Psoas muscle (tissue), 8 donors: ENCODE results near the gene ELMO1. TPM values are rescaled to one million over a fixed set of nuclear protein-coding genes. Genes with fewer than 3 reads are reported as not detected.

Experiments
- ATAC-seq, 4 donors: fragments of 200-7000 bp; cut with Tn5 transposase; one replicate each; pipeline ENCODE4 v1.9.1; 2020; ENCODE audit warnings: moderate library complexity in 3 of 4, mild to moderate bottlenecking in 2 of 4
- DNase-seq, 2 donors: peaks; one replicate each; pipeline ENCODE4 v3.0.0-alpha.2; 2020
- H3K27ac ChIP-seq: fragments of 200-600 bp; one replicate; pipeline ENCODE4 v1.8.0; 2022
- H3K27me3 ChIP-seq, 3 donors: fragments of 200-600 bp in 1 of 3; one replicate each; pipeline versions ENCODE4 v1.6.1 to v1.8.0; 2013 to 2022; ENCODE audit warnings: low read length in 2 of 3, mild to moderate bottlenecking in 2 of 3, moderate library complexity in 1 of 3; ENCODE audit not compliant: insufficient read depth in 3 of 3
- H3K36me3 ChIP-seq, 2 donors: fragments of 200-600 bp in 1 of 2; one replicate each; pipeline versions ENCODE4 v1.6.1 to v1.8.0; 2013 to 2022; ENCODE audit warnings: low read depth in 1 of 2, mild to moderate bottlenecking in 1 of 2, moderate library complexity in 1 of 2; ENCODE audit not compliant: insufficient read depth in 1 of 2
- H3K4me1 ChIP-seq: fragments of 200-600 bp; one replicate; pipeline ENCODE4 v1.8.0; 2022
- H3K4me3 ChIP-seq: fragments of 200-600 bp; one replicate; pipeline ENCODE4 v1.8.0; 2022; ENCODE audit warnings: mild to moderate bottlenecking
- H3K9me3 ChIP-seq: fragments of 200-600 bp; one replicate; pipeline ENCODE4 v1.8.0; 2022
- CTCF ChIP-seq: fragments of 200-600 bp; IDR thresholded peaks from one replicate; pipeline ENCODE4 v1.8.0; 2022; ENCODE audit warnings: antibody characterized with exemption
- WGBS, 3 donors: extraction: QIAGEN DNeasy Blood & Tissue Kit; methylation state at CpG; one replicate each; pipeline versions ENCODE4 v1.1.6 to v1.1.7; 2013; 5-methylcytosine and 5-hydroxymethylcytosine counted together
- intact Hi-C, 2 donors: fragments of 100-400 bp; cut with DNase I; formaldehyde crosslinking; loops; one replicate each; pipeline versions ENCODE4 v1.11.0 to v1.14.2; 2022
- polyA plus RNA-seq, 3 donors: library from polyadenylated mRNA; stranded (reverse); fragments of 200-250 nt; gene quantifications; one replicate each; pipeline ENCODE4 v1.2.3, GENCODE V29; 2013
- total RNA-seq, 4 donors: library from RNA; stranded (reverse); fragmentation: NEBNext Ultra II Directional in 2 of 4; extraction: Animal tissue kit (Norgen Biotek cat#: 25700) in 2 of 4; gene quantifications; one replicate each; pipeline versions ENCODE4 v1.2.1 to v1.2.4, GENCODE V29; 2021 to 2023
- donor health status: healthy with polysubstance abuse.
- donor health status: DM: no; HTN: no; CAD: no; lungs with moderate emphysema.
- donor health status: Bipolar disorder and iron deficiency.
- donor health status: healthy.
- donor health status: DM: yes; HTN: yes; CAD: no.
- donor health status: DM: no; HTN: no; CAD: no.
- donor health status: DM: no; HTN: no; CAD: no.
- donor health status: DM: yes; HTN: yes; CAD: no.

The ELMO1 gene
- total and polyA plus RNA-seq, 7 donors: 2.8 to 8.1 (median 6.9) TPM

GRCh38 chr7:36985866-36986400 is 462.7 kb downstream of the ELMO1 start:
- DNase-seq: no peak
- Histone ChIP-seq H3K4me3 (no peak overlapping the region), H3K4me1 (no peaks in the 10 kb centered on the region), H3K27ac (no peak overlapping the region), H3K27me3 (peaks cover 0 to 3% (median 0%) of the 10 kb centered on the region in 3 donors), H3K9me3 (no peaks in the 10 kb centered on the region), H3K36me3 (no peaks in the 10 kb centered on the region)
- intact Hi-C loops: loop anchor here (5.0 kb wide), 1 partner anchor 196 kb away; no protein-coding TSS in a partner anchor
- ATAC-seq: no peak
- no peak for TF ChIP-seq CTCF
- WGBS, 3 donors: 80 to 85% (median 82%) methylated on average over 13 of the region's 13 CpGs

- intact Hi-C loops: loop anchor here (5.0 kb wide), 1 partner anchor 197 kb away; no protein-coding TSS in a partner anchor
- no peak overlapping the region for H3K27ac ChIP-seq
- no peak overlapping the region for H3K4me3 ChIP-seq
Observed at GRCh38 chr7:36985316-36985715, 463.3 kb downstream of the ELMO1 start.

GRCh38 chr7:36984710-36985312 is 463.9 kb downstream of the ELMO1 start:
- Histone ChIP-seq H3K4me3 (no peak overlapping the region), H3K36me3 (no peaks in the 10 kb centered on the region), H3K9me3 (no peaks in the 10 kb centered on the region), H3K27ac (no peak overlapping the region), H3K27me3 (peaks cover 0 to 3% (median 0%) of the 10 kb centered on the region in 3 donors), H3K4me1 (no peaks in the 10 kb centered on the region)
- WGBS, 3 donors: 49 to 52% (median 50%) methylated on average over 6 of the region's 6 CpGs
- ATAC-seq (no peak), DNase-seq (no peak)
- intact Hi-C loops: loop anchor here (5.0 kb wide), 1 partner anchor 197 kb away; no protein-coding TSS in a partner anchor
- no peak for TF ChIP-seq CTCF

More at GRCh38 chr7:36985316-36985715, 463.3 kb downstream of the ELMO1 start:
- no peak for ATAC-seq
- Histone ChIP-seq H3K36me3 (no peaks in the 10 kb centered on the region), H3K4me1 (no peaks in the 10 kb centered on the region), H3K9me3 (no peaks in the 10 kb centered on the region), H3K27me3 (peaks cover 0 to 3% (median 0%) of the 10 kb centered on the region in 3 donors)
- no peak for TF ChIP-seq CTCF
- 52 to 65% (median 59%) methylated on average over 5 of the region's 5 CpGs for WGBS, 3 donors
- DNase-seq: no peak

- 71 to 76% (median 75%) methylated on average over 9 of the region's 9 CpGs for WGBS, 3 donors
- DNase-seq (no peak), ATAC-seq (no peak)
- Histone ChIP-seq H3K9me3 (no peaks in the 10 kb centered on the region), H3K4me3 (no peak overlapping the region), H3K36me3 (no peaks in the 10 kb centered on the region), H3K4me1 (no peaks in the 10 kb centered on the region), H3K27me3 (peaks cover 0 to 3% (median 0%) of the 10 kb centered on the region in 3 donors), H3K27ac (no peak overlapping the region)
- TF ChIP-seq CTCF: no peak
- intact Hi-C loops: no loop called here
Observed at GRCh38 chr7:36984041-36984521, 464.6 kb downstream of the ELMO1 start.
